Measurements from ENCODE around the gene PTGES3L. TPM values are rescaled to one million over a fixed set of nuclear protein-coding genes. Genes with fewer than 3 reads are reported as not detected.

Gene PTGES3L
- total and polyA plus RNA-seq, 7 donors, result 2.1 to 13.6 (median 6.8) TPM

- Histone ChIP-seq H3K9me3 (no peaks in the 10 kb centered on the region), H3K4me1 (no peaks in the 10 kb centered on the region), H3K27ac (no peak overlapping the region), H3K4me3 (no peak overlapping the region), H3K36me3 (peaks cover 22 to 95% (median 66%) of the 10 kb centered on the region in 4 donors), H3K27me3 (no peaks in the 10 kb centered on the region)
- DNase-seq, result no peak
- TF ChIP-seq, protein P1, sequence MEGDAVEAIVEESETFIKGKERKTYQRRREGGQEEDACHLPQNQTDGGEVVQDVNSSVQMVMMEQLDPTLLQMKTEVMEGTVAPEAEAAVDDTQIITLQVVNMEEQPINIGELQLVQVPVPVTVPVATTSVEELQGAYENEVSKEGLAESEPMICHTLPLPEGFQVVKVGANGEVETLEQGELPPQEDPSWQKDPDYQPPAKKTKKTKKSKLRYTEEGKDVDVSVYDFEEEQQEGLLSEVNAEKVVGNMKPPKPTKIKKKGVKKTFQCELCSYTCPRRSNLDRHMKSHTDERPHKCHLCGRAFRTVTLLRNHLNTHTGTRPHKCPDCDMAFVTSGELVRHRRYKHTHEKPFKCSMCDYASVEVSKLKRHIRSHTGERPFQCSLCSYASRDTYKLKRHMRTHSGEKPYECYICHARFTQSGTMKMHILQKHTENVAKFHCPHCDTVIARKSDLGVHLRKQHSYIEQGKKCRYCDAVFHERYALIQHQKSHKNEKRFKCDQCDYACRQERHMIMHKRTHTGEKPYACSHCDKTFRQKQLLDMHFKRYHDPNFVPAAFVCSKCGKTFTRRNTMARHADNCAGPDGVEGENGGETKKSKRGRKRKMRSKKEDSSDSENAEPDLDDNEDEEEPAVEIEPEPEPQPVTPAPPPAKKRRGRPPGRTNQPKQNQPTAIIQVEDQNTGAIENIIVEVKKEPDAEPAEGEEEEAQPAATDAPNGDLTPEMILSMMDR (IDR thresholded peaks at IDR 0.05), result no peak
- TF ChIP-seq POLR2A (IDR thresholded peaks at IDR 0.05) (no peak), EP300 (IDR thresholded peaks at IDR 0.05) (no peak), POLR2AphosphoS5 (IDR thresholded peaks at IDR 0.05) (no peak)
- intact Hi-C loops (cut with DNase I), result no loop called here
- WGBS, 2 donors, result 63 to 79% methylated on average over 1 of the region's 1 CpG
Measured at GRCh38 chr17:42953669-42954068, 26.2 kb downstream of the PTGES3L start.

- H3K9me3 ChIP-seq, result no peaks in the 10 kb centered on the region
- peaks cover 0 to 8% (median 6%) of the 10 kb centered on the region in 4 donors for H3K4me1 ChIP-seq
- DNase-seq, result no peak
- no peaks in the 10 kb centered on the region for H3K27me3 ChIP-seq
- intact Hi-C loops (cut with DNase I), result no loop called here
- H3K27ac ChIP-seq, result no peak overlapping the region
- no peak overlapping the region for H3K4me3 ChIP-seq
- peaks cover 10 to 72% (median 44%) of the 10 kb centered on the region in 4 donors for H3K36me3 ChIP-seq
- WGBS, 2 donors, result 86 to 93% methylated on average over 13 of the region's 13 CpGs
- TF ChIP-seq POLR2AphosphoS5 (IDR thresholded peaks at IDR 0.05) (no peak), POLR2A (IDR thresholded peaks at IDR 0.05) (no peak), EP300 (IDR thresholded peaks at IDR 0.05) (no peak)
- TF ChIP-seq, protein P1 (IDR thresholded peaks at IDR 0.05), result no peak
Measured at GRCh38 chr17:42950044-42950783, 29.7 kb downstream of the PTGES3L start.

- DNase-seq, result no peak
- TF ChIP-seq POLR2AphosphoS5 (IDR thresholded peaks at IDR 0.05) (no peak), POLR2A (IDR thresholded peaks at IDR 0.05) (no peak), EP300 (IDR thresholded peaks at IDR 0.05) (no peak)
- TF ChIP-seq, protein P1 (IDR thresholded peaks at IDR 0.05), result no peak
- H3K9me3 ChIP-seq, result no peaks in the 10 kb centered on the region
- peak overlapping the region in 2 of 4 donors; percentile 35 to 56 for H3K27ac ChIP-seq
- WGBS, 2 donors, result 17 to 77% methylated on average over 1 of the region's 1 CpG
- H3K4me3 ChIP-seq, result no peak overlapping the region
- intact Hi-C loops (cut with DNase I), result no loop called here
- H3K36me3 ChIP-seq, result peaks cover 0 to 38% (median 21%) of the 10 kb centered on the region in 4 donors
- no peaks in the 10 kb centered on the region for H3K27me3 ChIP-seq
- H3K4me1 ChIP-seq, result peaks cover 0 to 9% (median 6%) of the 10 kb centered on the region in 4 donors
Measured at GRCh38 chr17:42946812-42947211, 33.1 kb downstream of the PTGES3L start.

- Histone ChIP-seq H3K27ac (no peak overlapping the region), H3K4me1 (peaks cover 0 to 9% (median 6%) of the 10 kb centered on the region in 4 donors), H3K9me3 (no peaks in the 10 kb centered on the region), H3K27me3 (no peaks in the 10 kb centered on the region), H3K4me3 (no peak overlapping the region), H3K36me3 (peaks cover 0 to 12% (median 0%) of the 10 kb centered on the region in 4 donors)
- DNase-seq, result no peak
- WGBS, 2 donors, result 12 to 45% methylated on average over 3 of the region's 3 CpGs
- TF ChIP-seq, protein P1 (IDR thresholded peaks at IDR 0.05), result no peak
- TF ChIP-seq POLR2A (IDR thresholded peaks at IDR 0.05), result no peak
- no peak for TF ChIP-seq EP300 (IDR thresholded peaks at IDR 0.05)
- TF ChIP-seq POLR2AphosphoS5 (IDR thresholded peaks at IDR 0.05), result no peak
- intact Hi-C loops (cut with DNase I), result no loop called here
Measured at GRCh38 chr17:42944211-42944610, 35.7 kb downstream of the PTGES3L start.
